K562 (cell line): ENCODE data around the gene ERF. TPM values are rescaled to one million over a fixed set of nuclear protein-coding genes. Genes with fewer than 3 reads are reported as not detected.

Experiments
- BCL6 ChIP-seq: fragments of 250-450 bp; sonication (Bioruptor Pico); IDR thresholded peaks from 2 replicates; pipeline ENCODE4 v1.4.0; 2020
- CHD1 ChIP-seq: fragments of 200-600 bp; sonication (generic); IDR thresholded peaks from one replicate; pipeline ENCODE4 v1.6.1; 2012; ENCODE audit warnings: mild to moderate bottlenecking, moderate library complexity, low read length, inconsistent platforms
- CREM ChIP-seq: IDR thresholded peaks from 2 replicates; pipeline ENCODE4 v1.6.1; 2014; ENCODE audit warnings: antibody characterized with exemption, low read depth
- DDX20 ChIP-seq: fragments of 450-650 bp; IDR thresholded peaks from 2 replicates; pipeline ENCODE4 v1.6.1; 2016; ENCODE audit warnings: missing genetic modification characterization, low read depth, mild to moderate bottlenecking, missing compliant biosample characterization, moderate library complexity
- NBN ChIP-seq: fragments of 450-650 bp; IDR thresholded peaks from 2 replicates; pipeline ENCODE4 v1.6.1; 2016; ENCODE audit warnings: low read depth, mild to moderate bottlenecking
- ZNF780A ChIP-seq: fragments of 250-450 bp; sonication (Bioruptor Pico); IDR thresholded peaks from 2 replicates; pipeline ENCODE4 v1.5.0; 2021; ENCODE audit warnings: mild to moderate bottlenecking
- polyA plus RNA-seq, 8 experiments: library from polyadenylated mRNA; depleted of rRNA in 4 of 8; stranded (reverse) in 5 of 8; unstranded in 3 of 8; fragments of >200 nt; fragmentation: Nextera tagmentation in 2 of 8; fragmentation: Illumina TruSeq in 1 of 8; extraction: Ambion mirVana in 2 of 8; extraction: Trizol in 1 of 8; gene quantifications; 2 replicates each; pipeline versions ENCODE4 v1.2.1 to v1.2.3, GENCODE V29; 2011 to 2014; ENCODE audit warnings: inconsistent platforms in 1 of 8, missing spikeins in 1 of 8
- total RNA-seq, 7 experiments: library from RNA; depleted of rRNA in 6 of 7; stranded (reverse); fragments of >200 nt in 6 of 7; fragmentation: Illumina TruSeq in 2 of 7; extraction: Trizol in 2 of 7; gene quantifications; 2 replicates each; pipeline versions ENCODE4 v1.2.1 to v1.2.3, GENCODE V29; 2011 to 2021; ENCODE audit warnings: low replicate concordance in 1 of 7
- TF ChIP-seq, protein P1 (sequence below): fragments of 450-650 bp; IDR thresholded peaks from 2 replicates; pipeline ENCODE4 v1.6.1; 2017; ENCODE audit warnings: antibody characterized with exemption
- TF ChIP-seq, protein P2 (sequence below): sonication (generic); formaldehyde crosslinking; IDR thresholded peaks from 2 replicates; pipeline ENCODE4 v1.8.0; 2022; ENCODE audit warnings: mild to moderate bottlenecking, missing genetic modification reagents
- TF ChIP-seq, protein P3 (sequence below): sonication (generic); formaldehyde crosslinking; IDR thresholded peaks from 2 replicates; pipeline ENCODE4 v1.8.1; 2023; ENCODE audit warnings: mild to moderate bottlenecking, missing genetic modification reagents
- TF ChIP-seq, protein P4 (sequence below): fragments of 150-350 bp; IDR thresholded peaks from 2 replicates; pipeline ENCODE4 v1.6.1; 2014; ENCODE audit warnings: low read depth, mild to moderate bottlenecking, low read length, borderline replicate concordance
- TF ChIP-seq, protein P5 (sequence below): fragments of 450-650 bp; IDR thresholded peaks from 2 replicates; pipeline ENCODE4 v1.6.1; 2014; ENCODE audit warnings: low read depth, mild to moderate bottlenecking, moderate library complexity, borderline replicate concordance
- TF ChIP-seq, protein P6 (sequence below): sonication (generic); formaldehyde crosslinking; IDR thresholded peaks from 2 replicates; pipeline ENCODE4 v1.8.0; 2022; ENCODE audit warnings: mild to moderate bottlenecking, low read depth, missing genetic modification reagents

The ERF gene
- total and polyA plus RNA-seq, 9 of the 15 experiments (the other 6 are each of a cell fraction or from before 2014, with no cell fraction given), result 0.03 to 75.4 (median 27.0) TPM

DNA sequence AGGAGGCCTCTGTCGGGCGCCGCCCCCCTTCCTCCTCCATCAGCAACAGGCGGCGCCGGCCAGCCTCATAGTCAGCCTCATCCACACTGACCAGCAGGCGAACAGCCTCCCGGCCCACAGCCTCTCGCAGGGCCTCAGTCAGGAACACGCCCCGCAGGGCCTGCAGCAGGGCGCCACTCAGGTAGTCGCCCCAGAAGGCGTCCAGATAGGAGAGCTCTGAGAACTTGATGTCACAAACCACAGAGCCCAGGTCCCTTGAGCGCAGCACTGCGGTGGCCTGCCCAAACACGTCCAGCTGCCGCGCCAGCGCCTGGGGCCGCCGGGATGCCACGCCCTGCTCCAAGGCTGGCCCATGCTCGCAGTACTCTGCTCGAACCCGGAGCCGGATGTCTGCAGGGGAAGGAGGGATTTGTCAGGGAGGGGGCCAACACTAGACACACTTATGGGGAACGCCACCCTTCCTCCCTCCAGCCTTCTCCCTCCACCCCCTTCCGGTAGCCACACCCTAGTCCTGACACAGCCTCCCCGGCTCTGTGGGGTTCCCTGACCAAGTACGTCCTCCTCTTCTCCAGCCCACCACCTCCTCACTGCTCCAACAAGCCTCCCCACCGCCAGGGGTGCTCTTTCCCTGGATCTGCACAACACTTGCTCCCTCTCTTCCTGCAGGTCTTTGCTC lies 55.4 kb downstream of the ERF start (continued):
- TF ChIP-seq, protein P1, sequence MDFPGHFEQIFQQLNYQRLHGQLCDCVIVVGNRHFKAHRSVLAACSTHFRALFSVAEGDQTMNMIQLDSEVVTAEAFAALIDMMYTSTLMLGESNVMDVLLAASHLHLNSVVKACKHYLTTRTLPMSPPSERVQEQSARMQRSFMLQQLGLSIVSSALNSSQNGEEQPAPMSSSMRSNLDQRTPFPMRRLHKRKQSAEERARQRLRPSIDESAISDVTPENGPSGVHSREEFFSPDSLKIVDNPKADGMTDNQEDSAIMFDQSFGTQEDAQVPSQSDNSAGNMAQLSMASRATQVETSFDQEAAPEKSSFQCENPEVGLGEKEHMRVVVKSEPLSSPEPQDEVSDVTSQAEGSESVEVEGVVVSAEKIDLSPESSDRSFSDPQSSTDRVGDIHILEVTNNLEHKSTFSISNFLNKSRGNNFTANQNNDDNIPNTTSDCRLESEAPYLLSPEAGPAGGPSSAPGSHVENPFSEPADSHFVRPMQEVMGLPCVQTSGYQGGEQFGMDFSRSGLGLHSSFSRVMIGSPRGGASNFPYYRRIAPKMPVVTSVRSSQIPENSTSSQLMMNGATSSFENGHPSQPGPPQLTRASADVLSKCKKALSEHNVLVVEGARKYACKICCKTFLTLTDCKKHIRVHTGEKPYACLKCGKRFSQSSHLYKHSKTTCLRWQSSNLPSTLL, result no peak
- TF ChIP-seq NBN (peak; percentile 83; the same call in 1 of the 2 replicates), BCL6 (CRISPR knock-in tag) (no peak), CREM (peak; percentile 39; the same call in 1 of the 2 replicates), CHD1 (no peak), ZNF780A (CRISPR knock-in tag) (no peak), DDX20 (no peak)
- TF ChIP-seq, protein P2, sequence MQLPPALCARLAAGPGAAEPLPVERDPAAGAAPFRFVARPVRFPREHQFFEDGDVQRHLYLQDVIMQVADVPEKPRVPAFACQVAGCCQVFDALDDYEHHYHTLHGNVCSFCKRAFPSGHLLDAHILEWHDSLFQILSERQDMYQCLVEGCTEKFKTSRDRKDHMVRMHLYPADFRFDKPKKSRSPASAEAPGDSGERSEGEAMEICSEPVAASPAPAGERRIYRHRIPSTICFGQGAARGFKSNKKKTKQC (CRISPR knock-in tag), result no peak
- TF ChIP-seq, protein P3, sequence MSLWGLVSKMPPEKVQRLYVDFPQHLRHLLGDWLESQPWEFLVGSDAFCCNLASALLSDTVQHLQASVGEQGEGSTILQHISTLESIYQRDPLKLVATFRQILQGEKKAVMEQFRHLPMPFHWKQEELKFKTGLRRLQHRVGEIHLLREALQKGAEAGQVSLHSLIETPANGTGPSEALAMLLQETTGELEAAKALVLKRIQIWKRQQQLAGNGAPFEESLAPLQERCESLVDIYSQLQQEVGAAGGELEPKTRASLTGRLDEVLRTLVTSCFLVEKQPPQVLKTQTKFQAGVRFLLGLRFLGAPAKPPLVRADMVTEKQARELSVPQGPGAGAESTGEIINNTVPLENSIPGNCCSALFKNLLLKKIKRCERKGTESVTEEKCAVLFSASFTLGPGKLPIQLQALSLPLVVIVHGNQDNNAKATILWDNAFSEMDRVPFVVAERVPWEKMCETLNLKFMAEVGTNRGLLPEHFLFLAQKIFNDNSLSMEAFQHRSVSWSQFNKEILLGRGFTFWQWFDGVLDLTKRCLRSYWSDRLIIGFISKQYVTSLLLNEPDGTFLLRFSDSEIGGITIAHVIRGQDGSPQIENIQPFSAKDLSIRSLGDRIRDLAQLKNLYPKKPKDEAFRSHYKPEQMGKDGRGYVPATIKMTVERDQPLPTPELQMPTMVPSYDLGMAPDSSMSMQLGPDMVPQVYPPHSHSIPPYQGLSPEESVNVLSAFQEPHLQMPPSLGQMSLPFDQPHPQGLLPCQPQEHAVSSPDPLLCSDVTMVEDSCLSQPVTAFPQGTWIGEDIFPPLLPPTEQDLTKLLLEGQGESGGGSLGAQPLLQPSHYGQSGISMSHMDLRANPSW (CRISPR knock-in tag), result no peak
- TF ChIP-seq, protein P4, sequence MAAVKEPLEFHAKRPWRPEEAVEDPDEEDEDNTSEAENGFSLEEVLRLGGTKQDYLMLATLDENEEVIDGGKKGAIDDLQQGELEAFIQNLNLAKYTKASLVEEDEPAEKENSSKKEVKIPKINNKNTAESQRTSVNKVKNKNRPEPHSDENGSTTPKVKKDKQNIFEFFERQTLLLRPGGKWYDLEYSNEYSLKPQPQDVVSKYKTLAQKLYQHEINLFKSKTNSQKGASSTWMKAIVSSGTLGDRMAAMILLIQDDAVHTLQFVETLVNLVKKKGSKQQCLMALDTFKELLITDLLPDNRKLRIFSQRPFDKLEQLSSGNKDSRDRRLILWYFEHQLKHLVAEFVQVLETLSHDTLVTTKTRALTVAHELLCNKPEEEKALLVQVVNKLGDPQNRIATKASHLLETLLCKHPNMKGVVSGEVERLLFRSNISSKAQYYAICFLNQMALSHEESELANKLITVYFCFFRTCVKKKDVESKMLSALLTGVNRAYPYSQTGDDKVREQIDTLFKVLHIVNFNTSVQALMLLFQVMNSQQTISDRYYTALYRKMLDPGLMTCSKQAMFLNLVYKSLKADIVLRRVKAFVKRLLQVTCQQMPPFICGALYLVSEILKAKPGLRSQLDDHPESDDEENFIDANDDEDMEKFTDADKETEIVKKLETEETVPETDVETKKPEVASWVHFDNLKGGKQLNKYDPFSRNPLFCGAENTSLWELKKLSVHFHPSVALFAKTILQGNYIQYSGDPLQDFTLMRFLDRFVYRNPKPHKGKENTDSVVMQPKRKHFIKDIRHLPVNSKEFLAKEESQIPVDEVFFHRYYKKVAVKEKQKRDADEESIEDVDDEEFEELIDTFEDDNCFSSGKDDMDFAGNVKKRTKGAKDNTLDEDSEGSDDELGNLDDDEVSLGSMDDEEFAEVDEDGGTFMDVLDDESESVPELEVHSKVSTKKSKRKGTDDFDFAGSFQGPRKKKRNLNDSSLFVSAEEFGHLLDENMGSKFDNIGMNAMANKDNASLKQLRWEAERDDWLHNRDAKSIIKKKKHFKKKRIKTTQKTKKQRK, result no peak
- TF ChIP-seq, protein P5, sequence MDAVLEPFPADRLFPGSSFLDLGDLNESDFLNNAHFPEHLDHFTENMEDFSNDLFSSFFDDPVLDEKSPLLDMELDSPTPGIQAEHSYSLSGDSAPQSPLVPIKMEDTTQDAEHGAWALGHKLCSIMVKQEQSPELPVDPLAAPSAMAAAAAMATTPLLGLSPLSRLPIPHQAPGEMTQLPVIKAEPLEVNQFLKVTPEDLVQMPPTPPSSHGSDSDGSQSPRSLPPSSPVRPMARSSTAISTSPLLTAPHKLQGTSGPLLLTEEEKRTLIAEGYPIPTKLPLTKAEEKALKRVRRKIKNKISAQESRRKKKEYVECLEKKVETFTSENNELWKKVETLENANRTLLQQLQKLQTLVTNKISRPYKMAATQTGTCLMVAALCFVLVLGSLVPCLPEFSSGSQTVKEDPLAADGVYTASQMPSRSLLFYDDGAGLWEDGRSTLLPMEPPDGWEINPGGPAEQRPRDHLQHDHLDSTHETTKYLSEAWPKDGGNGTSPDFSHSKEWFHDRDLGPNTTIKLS, result 0 out of 2 replicates have a peak, but pooled peaks have one; percentile 48
- TF ChIP-seq, protein P6, sequence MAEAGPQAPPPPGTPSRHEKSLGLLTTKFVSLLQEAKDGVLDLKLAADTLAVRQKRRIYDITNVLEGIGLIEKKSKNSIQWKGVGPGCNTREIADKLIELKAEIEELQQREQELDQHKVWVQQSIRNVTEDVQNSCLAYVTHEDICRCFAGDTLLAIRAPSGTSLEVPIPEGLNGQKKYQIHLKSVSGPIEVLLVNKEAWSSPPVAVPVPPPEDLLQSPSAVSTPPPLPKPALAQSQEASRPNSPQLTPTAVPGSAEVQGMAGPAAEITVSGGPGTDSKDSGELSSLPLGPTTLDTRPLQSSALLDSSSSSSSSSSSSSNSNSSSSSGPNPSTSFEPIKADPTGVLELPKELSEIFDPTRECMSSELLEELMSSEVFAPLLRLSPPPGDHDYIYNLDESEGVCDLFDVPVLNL, result no peak
